LoVo (cell line): ENCODE measurements around the gene NRBF2.
A peak's percentile ranks its signal among the peaks of the same experiment; 100 is the strongest.
"Not testable (repeated sequence)": the region's sequence is repeated elsewhere in the genome, so short reads cannot be mapped to it uniquely, and the experiment has no call there.

Experiments
- DNase-seq: peaks from one replicate; pipeline ENCODE4 v3.0.0-alpha.2; 2016; ENCODE audit warnings: low spot score

NRBF2 gene

GRCh38 chr10:63119041-63119440 is 14.1 kb upstream of the NRBF2 start:
- DNase-seq = no peak

- DNase-seq = no peak
These were observed 12.6 kb upstream of the NRBF2 start for GRCh38 chr10:63120554-63120953.

GRCh38 chr10:63123727-63124362 is 9.3 kb upstream of the NRBF2 start:
- DNase-seq = no peak

GRCh38 chr10:63125459-63125858 is 7.7 kb upstream of the NRBF2 start:
- no peak for DNase-seq

GRCh38 chr10:63128443-63128842 is 4.7 kb upstream of the NRBF2 start:
- no peak for DNase-seq

- no peak for DNase-seq
These were observed 3.2 kb upstream of the NRBF2 start for GRCh38 chr10:63129888-63130287.

GRCh38 chr10:63132651-63133055 is 475 bp upstream of the NRBF2 start:
- DNase-seq = no peak

- no peak for DNase-seq
These were observed 861 bp downstream of the NRBF2 start for GRCh38 chr10:63133821-63134557.

- DNase-seq = no peak
These were observed 4.2 kb downstream of the NRBF2 start for GRCh38 chr10:63137306-63137705.

- no peak for DNase-seq
These were observed 6.9 kb downstream of the NRBF2 start for GRCh38 chr10:63140077-63140476.

- DNase-seq = no peak
These were observed 9.0 kb downstream of the NRBF2 start for GRCh38 chr10:63142136-63142535.

- DNase-seq = no peak
These were observed 10.9 kb downstream of the NRBF2 start for GRCh38 chr10:63143987-63144386.

GRCh38 chr10:63145782-63146181 is 12.7 kb downstream of the NRBF2 start:
- DNase-seq = no peak

GRCh38 chr10:63146503-63146902 is 13.4 kb downstream of the NRBF2 start:
- DNase-seq = no peak

GRCh38 chr10:63150745-63151144 is 17.6 kb downstream of the NRBF2 start:
- DNase-seq = no peak

- DNase-seq = not testable (repeated sequence)
These were observed 20.9 kb downstream of the NRBF2 start for GRCh38 chr10:63153868-63154545.

GRCh38 chr10:63154546-63155387 is 21.6 kb downstream of the NRBF2 start:
- no peak for DNase-seq

GRCh38 chr10:63155388-63156020 is 22.4 kb downstream of the NRBF2 start:
- no peak for DNase-seq

- no peak for DNase-seq
These were observed 23.1 kb downstream of the NRBF2 start for GRCh38 chr10:63156236-63156635.

- peak; percentile 81 for DNase-seq
These were observed 24.9 kb downstream of the NRBF2 start for GRCh38 chr10:63157845-63158624.

- no peak for DNase-seq
These were observed 28.5 kb downstream of the NRBF2 start for GRCh38 chr10:63161592-63161991.
